GM12878 (cell line): ENCODE results near the gene MALRD1. TPM values are rescaled to one million over a fixed set of nuclear protein-coding genes. Genes with fewer than 3 reads are reported as not detected.
A peak's percentile ranks its signal among the peaks of the same experiment; 100 is the strongest.

Experiments
- ATAC-seq: fragments of 200-7000 bp; cut with Tn5 transposase; 3 replicates; pipeline ENCODE4 v1.9.1; 2020; ENCODE audit warnings: mild to moderate bottlenecking, moderate library complexity
- BruUV-seq: library from RNA; stranded (reverse); fragments of 400-500 nt; replicated peaks from 2 replicates; lab custom pipeline; 2021; lab: Mats Ljungman, UMichigan
- CTCF ChIA-PET: fragments of 300-600 bp; sonication (Branson Sonifier 250); formaldehyde crosslinking; extraction: SDS; loops from one replicate; lab custom pipeline; 2021; ENCODE audit warnings: inconsistent platforms; lab: Yijun Ruan, JAX
- POLR2A ChIA-PET: fragments of 350-600 bp; formaldehyde crosslinking; extraction: SDS; loops from one replicate; lab custom pipeline; 2021; ENCODE audit warnings: inconsistent platforms; lab: Charles Lee
- RAD21 ChIA-PET: fragments of 300-600 bp; sonication (Branson Sonifier 250); formaldehyde crosslinking; loops from one replicate; lab custom pipeline; 2023; ENCODE audit warnings: antibody characterized with exemption; ENCODE audit not compliant: unreplicated experiment; lab: Charles Lee
- SMC1A ChIA-PET: fragments of 300-600 bp; sonication (Branson Sonifier 250); formaldehyde crosslinking; loops from one replicate; lab custom pipeline; 2023; ENCODE audit not compliant: unreplicated experiment, uncharacterized antibody; lab: Charles Lee
- DNase-seq: peaks from one replicate; pipeline ENCODE4 v3.0.0-alpha.2; 2011; ENCODE audit warnings: low read depth, low spot score
- FAIRE-seq: peaks from 3 replicates; lab custom pipeline; 2011; peaks lifted over from hg19 to GRCh38; lab: Jason Lieb, UNC
- H2AFZ ChIP-seq: 2 replicates; pipeline ENCODE4 v1.6.0; 2011; ENCODE audit warnings: low read depth, low read length, control low read depth; ENCODE audit not compliant: control insufficient read depth
- H3K27ac ChIP-seq: 2 replicates; pipeline ENCODE4 v1.5.1; 2011; ENCODE audit warnings: control low read depth; ENCODE audit not compliant: control insufficient read depth, insufficient read depth
- H3K27me3 ChIP-seq, 2 experiments: replicated peaks in 1 of 2; 2 replicates each; pipeline versions ENCODE4 v1.6.0 to v1.6.1; 2011; ENCODE audit warnings: low read length in 1 of 2; ENCODE audit not compliant: control insufficient read depth in 2 of 2, insufficient read depth in 2 of 2
- H3K36me3 ChIP-seq, 2 experiments: 2 replicates each; pipeline ENCODE4 v1.5.1; 2011; ENCODE audit warnings: low read length in 1 of 2; ENCODE audit not compliant: control insufficient read depth in 2 of 2, insufficient read depth in 2 of 2
- H3K4me1 ChIP-seq: 2 replicates; pipeline ENCODE4 v1.6.1; 2011; ENCODE audit warnings: mild to moderate bottlenecking, low read length, moderate library complexity, mixed read lengths; ENCODE audit not compliant: control insufficient read depth, insufficient read depth
- H3K4me2 ChIP-seq: 2 replicates; pipeline ENCODE4 v1.6.0; 2011; ENCODE audit warnings: control low read depth; ENCODE audit not compliant: control insufficient read depth, insufficient read depth
- H3K4me3 ChIP-seq: fragments of 200-600 bp; sonication (generic); 2 replicates; pipeline ENCODE4 v1.5.1; 2016
- H3K79me2 ChIP-seq: 2 replicates; pipeline ENCODE4 v1.6.0; 2011; ENCODE audit warnings: low read length; ENCODE audit not compliant: control insufficient read depth, insufficient read depth
- H3K9ac ChIP-seq: 2 replicates; pipeline ENCODE4 v1.8.0; 2011; ENCODE audit warnings: low read length, control low read depth, mixed read lengths; ENCODE audit not compliant: control insufficient read depth, insufficient read depth
- H3K9me3 ChIP-seq: replicated peaks from 3 replicates; pipeline ENCODE4 v1.5.1; 2011; ENCODE audit warnings: mild to moderate bottlenecking, low read length; ENCODE audit not compliant: control insufficient read depth, insufficient read depth
- H4K20me1 ChIP-seq: 2 replicates; pipeline ENCODE4 v1.6.0; 2011; ENCODE audit not compliant: control insufficient read depth, insufficient read depth
- BRCA1 ChIP-seq: IDR thresholded peaks from 2 replicates; pipeline ENCODE4 v1.6.1; 2011; ENCODE audit warnings: low read depth, low read length, improper control_type of control experiment
- CEBPB ChIP-seq, 2 experiments: fragments of 150-350 bp in 1 of 2; IDR thresholded peaks; 2 replicates each; pipeline ENCODE4 v1.6.1; 2012 to 2014; ENCODE audit warnings: low read depth in 2 of 2, low read length in 2 of 2, borderline replicate concordance in 1 of 2, inconsistent platforms in 1 of 2
- CHD1 ChIP-seq: IDR thresholded peaks from 2 replicates; pipeline ENCODE4 v1.6.1; 2012; ENCODE audit warnings: low read depth, low read length, improper control_type of control experiment
- CTCF ChIP-seq, 3 experiments: IDR thresholded peaks in 2 of 3; conservative IDR thresholded peaks in 1 of 3; 2 replicates each; pipeline ENCODE4 v1.5.1; 2011; ENCODE audit warnings: low read depth in 3 of 3, low read length in 3 of 3, mild to moderate bottlenecking in 3 of 3, control low read depth in 2 of 3, moderate library complexity in 2 of 3, inconsistent platforms in 1 of 3, mixed read lengths in 1 of 3; ENCODE audit not compliant: control insufficient read depth in 2 of 3, insufficient read depth in 1 of 3; ENCODE audit errors: extremely low read depth in 1 of 3
- ETV6 ChIP-seq, 2 experiments: fragments of 450-650 bp in 1 of 2; IDR thresholded peaks in 1 of 2; conservative IDR thresholded peaks in 1 of 2; 2 replicates each; pipeline ENCODE4 v1.6.1; 2014; ENCODE audit warnings: antibody characterized with exemption in 1 of 2, borderline replicate concordance in 1 of 2, low read depth in 1 of 2, mild to moderate bottlenecking in 1 of 2, moderate library complexity in 1 of 2
- GABPA ChIP-seq: IDR thresholded peaks from 2 replicates; pipeline ENCODE4 v1.6.1; 2014; ENCODE audit warnings: antibody characterized with exemption, low read depth, mild to moderate bottlenecking, inconsistent platforms
- RAD21 ChIP-seq: IDR thresholded peaks from 2 replicates; pipeline ENCODE4 v1.6.1; 2011; ENCODE audit warnings: mild to moderate bottlenecking, low read depth, low read length, moderate library complexity; ENCODE audit not compliant: insufficient read depth
- RCOR1 ChIP-seq: conservative IDR thresholded peaks from 2 replicates; pipeline ENCODE4 v1.6.1; 2012; ENCODE audit warnings: low read depth, low read length, improper control_type of control experiment
- SPI1 ChIP-seq: IDR thresholded peaks from 2 replicates; pipeline ENCODE4 v1.6.1; 2011; ENCODE audit warnings: low read depth, mild to moderate bottlenecking, low read length, moderate library complexity, borderline replicate concordance; ENCODE audit not compliant: insufficient read depth
- SREBF2 ChIP-seq: IDR thresholded peaks from 2 replicates; pipeline ENCODE4 v1.6.1; 2012; ENCODE audit warnings: mild to moderate bottlenecking, low read length
- SUZ12 ChIP-seq: fragments of 200-600 bp; sonication (generic); IDR thresholded peaks from one replicate; pipeline ENCODE4 v1.6.1; 2018; ENCODE audit warnings: antibody characterized with exemption, mild to moderate bottlenecking; ENCODE audit not compliant: unreplicated experiment
- TCF3 ChIP-seq: IDR thresholded peaks from 2 replicates; pipeline ENCODE4 v1.6.1; 2012; ENCODE audit warnings: low read depth, mild to moderate bottlenecking, low read length, borderline replicate concordance; ENCODE audit not compliant: insufficient read depth
- YBX1 ChIP-seq: fragments of 450-650 bp; IDR thresholded peaks from 2 replicates; pipeline ENCODE4 v1.6.1; 2016; ENCODE audit warnings: antibody characterized with exemption
- ZBTB40 ChIP-seq: fragments of 450-650 bp; IDR thresholded peaks from 2 replicates; pipeline ENCODE4 v1.6.1; 2016; ENCODE audit warnings: mild to moderate bottlenecking, moderate library complexity, borderline replicate concordance
- WGBS: methylation state at CpG from one replicate; pipeline ENCODE4 v1.1.6; 2016; ENCODE audit warnings: low lambda C conversion rate; ENCODE audit not compliant: insufficient replicate concordance, insufficient coverage; ENCODE audit errors: missing lambda C conversion rate; 5-methylcytosine and 5-hydroxymethylcytosine counted together
- in situ Hi-C: fragments of 300-500 bp; cut with MboI; formaldehyde crosslinking; loops from 9 replicates; pipeline ENCODE4 v1.14.3; 2018; ENCODE audit warnings: mixed read lengths
- intact Hi-C: fragments of 100-400 bp; cut with micrococcal nuclease; formaldehyde crosslinking; loops from one replicate; pipeline ENCODE4 v1.14.2; 2022; ENCODE audit not compliant: unreplicated experiment
- polyA plus RNA-seq, 11 experiments: library from polyadenylated mRNA; depleted of rRNA in 4 of 11; unstranded in 6 of 11; stranded (reverse) in 5 of 11; fragments of >200 nt; fragmentation: Nextera tagmentation in 4 of 11; fragmentation: Illumina TruSeq in 1 of 11; extraction: Ambion mirVana in 4 of 11; extraction: Trizol in 1 of 11; gene quantifications; 1 replicate in 1 of 11; 2 replicates in 10 of 11; pipeline versions ENCODE4 v1.2.1 to v1.2.3, GENCODE V29; 2011 to 2016; ENCODE audit warnings: inconsistent platforms in 2 of 11, missing spikeins in 2 of 11, low read depth in 1 of 11
- total RNA-seq, 4 experiments: library from RNA; depleted of rRNA in 3 of 4; stranded (reverse); fragments of >200 nt in 3 of 4; fragmentation: Illumina TruSeq in 1 of 4; extraction: Trizol in 1 of 4; gene quantifications; 2 replicates each; pipeline versions ENCODE4 v1.2.1 to v1.2.3, GENCODE V29; 2013 to 2021

Gene MALRD1
- total and polyA plus RNA-seq, 10 of the 15 experiments (the other 5 are each of a cell fraction or from before 2014, with no cell fraction given): 0.12 to 6.6 (median 0.26) TPM; not detected in 2

- TF ChIP-seq ZBTB40: no peak
- TF ChIP-seq SREBF2: no peak
- TF ChIP-seq CHD1: no peak
- TF ChIP-seq RAD21: 0 out of 2 replicates have a peak, but pooled peaks have one; percentile 18
- TF ChIP-seq RCOR1: no peak
- peak in 2 of 3 experiments; percentile 12 to 37; a peak in 2 of 6 replicates for TF ChIP-seq CTCF (IDR thresholded peaks at IDR 0.05 in 2 of 3, conservative IDR thresholded peaks at IDR 0.05 in 1 of 3; ENCODE audit: control insufficient read depth in 2 of 3, extremely low read depth in 1 of 3, insufficient read depth in 1 of 3, low read depth in 3 of 3, low read length in 3 of 3)
Observed at GRCh38 chr10:19412531-19412930, 363.9 kb downstream of the MALRD1 start (continued).

- Histone ChIP-seq H3K9ac (no peak overlapping the region), H3K9me3 (no peaks in the 10 kb centered on the region), H2AFZ (no peak overlapping the region), H3K79me2 (no peaks in the 10 kb centered on the region), H3K4me3 (no peak overlapping the region), H3K27ac (no peak overlapping the region), H3K36me3 (no peaks in the 10 kb centered on the region), H3K27me3 (no peaks in the 10 kb centered on the region), H3K4me1 (no peaks in the 10 kb centered on the region), H4K20me1 (no peaks in the 10 kb centered on the region), H3K4me2 (no peak overlapping the region)
- SMC1A ChIA-PET: no interaction called here
- in situ Hi-C loops (no loop called here), intact Hi-C loops (no loop called here)
- BruUV-seq: no TSS peak
- FAIRE-seq (no peak), ATAC-seq (no peak), DNase-seq (no peak)
- CTCF ChIA-PET: no interaction called here
- WGBS: 44% methylated on average over 1 of the region's 1 CpG
- POLR2A ChIA-PET: no interaction called here
- RAD21 ChIA-PET: no interaction called here
- TF ChIP-seq CEBPB (IDR thresholded peaks at IDR 0.05; ENCODE audit: borderline replicate concordance in 1 of 2, low read depth in 2 of 2, low read length in 2 of 2) (no peak), YBX1 (no peak), CTCF (IDR thresholded peaks at IDR 0.05 in 2 of 3, conservative IDR thresholded peaks at IDR 0.05 in 1 of 3; ENCODE audit: control insufficient read depth in 2 of 3, extremely low read depth in 1 of 3, insufficient read depth in 1 of 3, low read depth in 3 of 3, low read length in 3 of 3) (no peak), BRCA1 (no peak), TCF3 (no peak), GABPA (no peak), SPI1 (no peak), ETV6 (conservative IDR thresholded peaks at IDR 0.05 in 1 of 2, IDR thresholded peaks at IDR 0.05 in 1 of 2; ENCODE audit: borderline replicate concordance in 1 of 2, low read depth in 1 of 2) (no peak), SUZ12 (no peak)
Observed at GRCh38 chr10:19416164-19416563, 367.6 kb downstream of the MALRD1 start.
